GM19397 (cell line): ENCODE data around the gene BAZ2B.
"Not testable (repeated sequence)": the region's sequence is repeated elsewhere in the genome, so short reads cannot be mapped to it uniquely, and the experiment has no call there.

ENCODE experiments used
- ATAC-seq: cut with Tn5 transposase; IDR thresholded peaks from one replicate; pipeline ENCODE4 v1.9.1; 2021; ENCODE audit warnings: mild to moderate bottlenecking, moderate library complexity; ENCODE audit not compliant: unreplicated experiment

BAZ2B gene

GRCh38 chr2:159616286-159616701 is at the start of gene BAZ2B:
Gene BAZ2B, minus strand, starts transcription at chr2:159616548. Its CDS starts 137,829 bp downstream, at chr2:159478719.
- no peak for ATAC-seq

- ATAC-seq = no peak
These were observed 44.9 kb upstream of the BAZ2B start for GRCh38 chr2:159661286-159661685.

DNA sequence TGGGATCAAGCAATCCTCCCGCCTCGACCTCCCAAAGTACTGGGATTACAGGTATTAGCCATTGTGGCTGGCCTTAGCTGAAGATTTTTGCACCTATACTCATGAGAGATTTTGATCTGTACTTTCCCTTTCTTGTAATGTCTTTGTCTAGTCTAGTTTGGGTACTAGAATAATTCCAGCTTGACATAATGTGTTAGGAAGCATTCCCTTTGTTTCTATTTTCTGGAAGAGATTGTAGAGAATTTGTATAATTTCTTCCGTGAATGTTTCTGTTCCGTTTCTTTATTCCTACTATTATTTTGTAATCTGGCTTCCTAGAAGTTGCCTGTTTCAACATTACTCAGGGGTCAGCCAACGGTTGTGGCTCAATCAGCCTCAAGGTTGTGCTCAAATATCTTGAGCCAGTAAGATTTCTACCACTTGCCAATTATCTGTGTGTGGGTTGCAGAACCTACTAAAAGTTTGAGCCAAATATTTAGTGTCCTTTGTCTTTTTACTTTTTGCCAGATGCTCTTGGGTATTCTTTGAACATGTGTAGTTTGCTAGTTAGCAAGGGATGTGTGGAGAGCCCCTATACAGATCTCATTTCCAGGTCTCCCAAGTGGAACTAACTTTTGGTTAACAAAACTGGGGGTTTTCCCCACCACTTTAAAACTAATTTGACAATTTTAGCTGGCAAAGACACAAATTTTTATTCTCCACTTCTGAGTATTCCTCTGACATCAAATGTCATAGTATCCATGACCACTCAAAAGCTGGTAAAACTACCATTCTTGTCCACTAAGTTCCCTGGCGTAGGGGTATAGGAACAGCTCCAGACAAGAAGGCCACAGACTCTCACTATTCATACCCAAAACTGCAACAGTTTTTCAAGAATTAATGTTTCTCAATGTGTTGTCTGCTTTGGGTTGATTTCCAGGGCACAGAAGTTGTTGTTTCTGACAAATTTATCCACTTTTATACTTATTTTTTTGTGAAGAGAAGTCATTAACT is 42.8 kb upstream of the BAZ2B start:
- no peak for ATAC-seq

DNA sequence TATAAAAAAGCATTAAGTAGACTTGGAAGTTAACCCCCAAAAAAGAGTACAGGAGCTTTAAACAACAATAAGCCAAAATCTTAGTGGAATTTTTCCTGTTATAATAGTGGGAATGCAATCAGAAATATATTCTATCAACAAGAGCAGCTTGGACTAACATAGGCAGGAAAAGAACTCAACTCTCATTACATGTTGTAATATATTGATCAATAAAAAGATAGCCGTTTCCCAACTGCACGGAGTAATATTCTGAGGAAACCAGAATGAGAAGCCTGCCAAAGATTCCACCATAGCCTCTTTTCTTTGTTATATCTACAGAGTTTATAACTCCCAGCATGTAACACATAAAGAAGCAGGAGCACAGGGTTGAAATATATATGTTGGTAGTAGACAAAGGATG is 37.6 kb upstream of the BAZ2B start:
- no peak for ATAC-seq

- ATAC-seq = no peak
These were observed 35.5 kb upstream of the BAZ2B start for GRCh38 chr2:159651884-159652283.

DNA sequence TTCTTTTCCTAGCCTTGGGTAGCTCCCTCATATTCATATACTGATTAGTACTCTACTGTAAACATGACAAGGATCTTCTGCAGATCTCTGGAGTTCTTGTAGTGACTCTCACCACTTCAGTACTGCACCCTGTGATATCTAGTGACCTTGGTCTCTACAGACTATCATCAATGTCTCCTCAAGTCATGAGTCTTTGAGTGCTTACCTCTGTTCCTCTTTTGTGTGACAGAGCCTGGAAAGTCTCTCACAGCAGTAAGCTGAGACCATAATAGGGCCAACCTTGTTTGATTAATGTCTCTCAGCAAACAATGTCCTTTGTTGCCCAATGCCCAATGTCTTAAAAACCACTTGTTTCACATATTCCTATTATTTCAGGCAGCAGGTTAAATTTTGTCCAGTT is 34.2 kb upstream of the BAZ2B start:
- no peak for ATAC-seq

DNA sequence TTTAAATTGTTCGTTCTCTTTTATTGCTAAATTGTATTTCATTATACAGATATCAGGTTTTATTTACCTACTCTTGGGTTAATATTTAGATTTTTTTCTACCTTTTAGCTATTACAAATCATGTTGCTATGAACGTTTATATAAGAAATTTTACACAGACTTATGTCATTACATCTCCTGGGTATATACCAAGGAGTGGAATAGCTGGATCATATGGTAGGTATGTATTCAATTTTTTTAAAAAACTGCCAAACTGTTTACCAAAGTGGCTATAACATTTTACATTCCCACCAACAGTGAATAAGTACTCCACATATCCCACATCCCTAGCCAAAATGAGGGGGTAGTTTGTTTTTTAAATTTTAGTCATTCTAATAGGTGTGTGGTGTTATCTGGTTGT is 32.3 kb upstream of the BAZ2B start:
- no peak for ATAC-seq

DNA sequence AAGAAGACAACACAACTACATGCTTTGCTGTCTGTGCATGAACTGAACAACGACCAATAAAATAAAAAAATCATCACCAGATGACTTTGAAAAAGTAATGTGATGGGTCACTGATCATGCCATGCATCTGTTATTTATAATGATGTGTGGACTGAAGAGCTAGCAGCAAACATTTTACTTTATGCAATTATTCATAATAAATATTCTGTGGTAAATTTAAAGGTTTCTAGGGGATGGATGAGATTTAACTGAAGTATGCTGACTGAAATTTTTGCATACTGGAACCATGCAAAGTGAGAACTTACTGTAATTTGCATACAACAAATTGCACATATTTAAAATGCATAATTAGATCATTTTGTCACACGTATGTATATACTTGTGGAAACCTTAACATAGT is 31.3 kb upstream of the BAZ2B start:
- ATAC-seq = no peak

GRCh38 chr2:159640176-159640575 is 23.8 kb upstream of the BAZ2B start:
- ATAC-seq = no peak

DNA sequence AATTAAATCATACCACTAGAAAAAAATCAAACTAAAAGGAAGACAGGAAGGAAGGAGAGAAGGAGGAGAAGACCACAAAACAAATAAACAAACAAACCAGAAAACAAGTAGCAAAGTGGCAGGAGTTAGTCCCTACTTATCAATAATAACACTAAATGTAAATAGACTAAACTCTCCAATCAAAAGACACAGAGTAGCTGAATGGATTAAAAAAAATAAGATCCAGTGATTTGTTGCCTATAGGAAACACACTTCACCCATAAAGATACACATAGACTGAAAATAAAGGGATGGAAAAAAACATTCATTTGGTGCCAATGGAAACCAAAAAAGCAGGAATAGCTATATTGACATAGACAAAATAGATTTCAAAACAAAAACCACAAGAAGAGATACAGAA is 23.4 kb upstream of the BAZ2B start:
- ATAC-seq = no peak

GRCh38 chr2:159639071-159639470 is 22.7 kb upstream of the BAZ2B start:
- no peak for ATAC-seq

DNA sequence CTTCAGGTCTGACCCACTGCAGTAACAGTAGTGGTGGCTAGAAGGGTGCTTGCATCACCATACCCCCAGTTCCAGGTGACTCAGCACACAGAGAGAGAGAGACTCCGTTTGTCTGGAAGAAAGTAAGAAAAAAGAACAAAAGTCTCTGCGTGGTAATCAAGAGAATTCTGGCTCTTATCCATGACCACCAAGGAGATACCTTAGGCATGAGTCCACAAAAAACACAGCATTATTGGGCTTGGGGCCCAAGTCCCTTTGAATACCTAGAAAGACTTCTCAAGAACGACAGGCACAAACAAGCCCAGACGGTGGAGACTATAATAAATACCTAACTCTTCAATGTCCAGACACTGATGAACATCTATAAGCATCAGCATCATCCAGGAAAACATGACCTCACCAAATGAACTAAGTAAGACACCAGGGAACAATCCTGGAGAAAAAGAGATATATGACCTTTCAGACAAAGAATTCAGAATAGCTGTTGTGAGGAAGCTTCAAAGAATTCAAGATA is 21.7 kb upstream of the BAZ2B start:
- no peak for ATAC-seq

- no peak for ATAC-seq
These were observed 20.9 kb upstream of the BAZ2B start for GRCh38 chr2:159637240-159637639.

- no peak for ATAC-seq
These were observed 18.9 kb upstream of the BAZ2B start for GRCh38 chr2:159635006-159635789.

DNA sequence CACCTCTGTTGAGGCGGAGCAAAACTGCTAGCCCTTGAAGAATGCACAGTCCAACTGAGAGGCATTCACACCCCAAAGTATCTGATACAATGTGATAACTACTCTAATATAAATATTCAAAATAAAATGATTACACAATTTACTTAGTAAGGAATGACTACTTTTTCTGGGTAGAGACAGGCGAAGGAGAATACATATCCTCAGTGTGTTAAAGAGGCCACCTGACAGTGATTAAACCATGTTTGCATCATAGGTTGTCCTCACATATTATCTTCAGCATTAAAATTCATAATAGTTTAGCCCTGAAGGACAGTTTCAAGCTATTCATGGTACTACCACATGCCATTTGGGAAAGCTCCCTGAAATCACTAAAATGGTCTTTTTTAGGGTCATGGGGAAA is 16.9 kb upstream of the BAZ2B start:
- ATAC-seq = no peak

GRCh38 chr2:159625628-159626027 is 9.3 kb upstream of the BAZ2B start:
- not testable (repeated sequence) for ATAC-seq

DNA sequence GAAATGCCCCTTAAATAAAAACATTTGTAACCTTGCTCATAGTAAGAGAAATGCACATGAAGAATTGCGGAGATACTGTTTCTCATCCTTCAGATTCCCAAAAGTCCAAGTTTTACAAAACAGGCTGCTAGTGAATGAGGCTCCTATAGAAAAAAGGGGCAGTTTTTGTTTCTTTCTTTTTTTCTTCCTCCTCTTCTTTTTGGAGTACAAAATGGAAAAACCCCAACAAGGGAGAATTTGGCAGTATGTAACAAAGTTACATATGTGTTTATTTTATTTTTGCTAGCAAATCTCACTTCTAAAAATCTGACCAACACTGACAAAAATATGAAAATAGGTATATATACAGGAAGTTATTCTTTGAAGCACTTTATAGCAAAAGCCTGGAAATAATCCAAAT is 7.1 kb upstream of the BAZ2B start:
- ATAC-seq = no peak

- no peak for ATAC-seq
These were observed 6.6 kb upstream of the BAZ2B start for GRCh38 chr2:159622966-159623365.

DNA sequence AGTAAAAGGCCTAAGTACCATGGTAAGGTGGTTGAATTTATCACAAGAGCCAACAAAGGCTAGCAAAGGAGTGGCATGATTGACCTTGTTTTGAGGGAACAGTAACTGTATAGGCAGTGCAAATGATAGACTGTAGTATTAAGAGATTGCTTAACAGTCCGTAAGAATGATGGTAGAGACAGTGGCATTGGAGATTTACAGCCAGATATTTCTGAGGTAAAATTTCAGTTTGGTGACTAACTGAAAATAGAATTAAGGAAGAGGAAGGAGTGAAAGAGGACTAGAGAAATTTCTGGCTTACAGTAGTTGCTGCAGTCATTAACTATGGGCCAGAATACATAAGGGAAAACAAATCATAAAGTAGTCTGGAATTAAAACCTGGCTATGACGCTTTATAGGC is 4.4 kb upstream of the BAZ2B start:
- no peak for ATAC-seq

GRCh38 chr2:159617646-159618045 is 1.3 kb upstream of the BAZ2B start:
- no peak for ATAC-seq

DNA sequence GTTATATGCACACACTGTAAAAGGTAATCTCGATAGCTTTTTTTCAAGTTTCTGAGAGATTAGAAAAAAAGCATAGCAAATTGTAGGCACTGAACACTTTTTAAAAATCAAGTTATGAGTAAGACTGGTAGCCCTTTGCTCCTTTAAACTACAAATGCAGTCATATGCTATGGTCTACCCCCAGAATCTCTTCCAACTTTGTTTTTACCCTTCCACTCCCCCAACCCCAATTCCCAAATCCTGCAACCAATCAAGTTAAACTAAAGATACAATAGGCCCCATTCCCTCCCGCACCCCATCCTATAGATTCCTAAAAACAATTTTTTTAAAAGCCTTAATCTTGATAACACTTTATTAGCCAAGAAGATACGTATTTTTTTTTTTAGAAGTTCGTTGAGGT is 752 bp upstream of the BAZ2B start:
- no peak for ATAC-seq
